ENCODE results near the gene FSTL3.

GRCh38 chr19:629961-630714 is 46.1 kb upstream of the FSTL3 start:
- no peak for TF ChIP-seq CTCF (IDR thresholded peaks at IDR 0.05 in 4 of 5, conservative IDR thresholded peaks at IDR 0.05 in 1 of 5)
- no peak for TF ChIP-seq POLR2A (IDR thresholded peaks at IDR 0.05)
